ENCODE data around the gene OCSTAMP.

Gene OCSTAMP

GRCh38 chr20:46559001-46559400 lies 8.5 kb upstream of the OCSTAMP start:
- TF ChIP-seq CTCF (conservative IDR thresholded peaks at IDR 0.05) (no peak), ZFX (IDR thresholded peaks at IDR 0.05) (no peak)
- no peak overlapping the region for H3K27ac ChIP-seq

- no peak overlapping the region for H3K27ac ChIP-seq
- no peak for TF ChIP-seq ZFX (IDR thresholded peaks at IDR 0.05)
- TF ChIP-seq CTCF (conservative IDR thresholded peaks at IDR 0.05) = no peak
Measured at GRCh38 chr20:46558511-46558959, 8.1 kb upstream of the OCSTAMP start.

- no peak for TF ChIP-seq ZFX (IDR thresholded peaks at IDR 0.05)
- no peak overlapping the region for H3K27ac ChIP-seq
Measured at GRCh38 chr20:46557231-46557956, 6.9 kb upstream of the OCSTAMP start.

GRCh38 chr20:46555370-46555956 lies 5.0 kb upstream of the OCSTAMP start:
- H3K27ac ChIP-seq = no peak overlapping the region
- TF ChIP-seq CTCF (conservative IDR thresholded peaks at IDR 0.05) = no peak
- TF ChIP-seq ZFX (IDR thresholded peaks at IDR 0.05) = no peak

- TF ChIP-seq CTCF (conservative IDR thresholded peaks at IDR 0.05) (no peak), ZFX (IDR thresholded peaks at IDR 0.05) (no peak)
Measured at GRCh38 chr20:46554828-46555227, 4.4 kb upstream of the OCSTAMP start.

GRCh38 chr20:46553926-46554325 lies 3.5 kb upstream of the OCSTAMP start:
- TF ChIP-seq CTCF (conservative IDR thresholded peaks at IDR 0.05) (no peak), ZFX (IDR thresholded peaks at IDR 0.05) (no peak)
- H3K27ac ChIP-seq = no peak overlapping the region

More at GRCh38 chr20:46554828-46555227, 4.4 kb upstream of the OCSTAMP start:
- H3K27ac ChIP-seq = no peak overlapping the region

- H3K27ac ChIP-seq = no peak overlapping the region
- no peak for TF ChIP-seq ZFX (IDR thresholded peaks at IDR 0.05)
- TF ChIP-seq CTCF (conservative IDR thresholded peaks at IDR 0.05) = no peak
Measured at GRCh38 chr20:46552460-46553420, 2.3 kb upstream of the OCSTAMP start.
